Coronary artery (tissue), 2 donors: ENCODE measurements around the gene OR1A2.

Experiments
- DNase-seq: peaks from one replicate; pipeline ENCODE4 v3.0.0-alpha.2; 2017; ENCODE audit warnings: low spot score
- H3K27ac ChIP-seq, 2 donors: fragments of 200-600 bp; sonication (generic); one replicate each; pipeline ENCODE4 v1.5.1; 2016 to 2019
- H3K4me3 ChIP-seq: fragments of 200-600 bp; sonication (generic); 2 replicates; pipeline ENCODE4 v1.5.1; 2016; ENCODE audit warnings: mild to moderate bottlenecking, moderate library complexity
- TF ChIP-seq, protein P1 (sequence below): fragments of 200-600 bp; sonication (generic); IDR thresholded peaks from one replicate; pipeline ENCODE4 v1.5.1; 2019; ENCODE audit warnings: antibody characterized with exemption

The OR1A2 gene, protein sequence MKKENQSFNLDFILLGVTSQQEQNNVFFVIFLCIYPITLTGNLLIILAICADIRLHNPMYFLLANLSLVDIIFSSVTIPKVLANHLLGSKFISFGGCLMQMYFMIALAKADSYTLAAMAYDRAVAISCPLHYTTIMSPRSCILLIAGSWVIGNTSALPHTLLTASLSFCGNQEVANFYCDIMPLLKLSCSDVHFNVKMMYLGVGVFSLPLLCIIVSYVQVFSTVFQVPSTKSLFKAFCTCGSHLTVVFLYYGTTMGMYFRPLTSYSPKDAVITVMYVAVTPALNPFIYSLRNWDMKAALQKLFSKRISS

DNA sequence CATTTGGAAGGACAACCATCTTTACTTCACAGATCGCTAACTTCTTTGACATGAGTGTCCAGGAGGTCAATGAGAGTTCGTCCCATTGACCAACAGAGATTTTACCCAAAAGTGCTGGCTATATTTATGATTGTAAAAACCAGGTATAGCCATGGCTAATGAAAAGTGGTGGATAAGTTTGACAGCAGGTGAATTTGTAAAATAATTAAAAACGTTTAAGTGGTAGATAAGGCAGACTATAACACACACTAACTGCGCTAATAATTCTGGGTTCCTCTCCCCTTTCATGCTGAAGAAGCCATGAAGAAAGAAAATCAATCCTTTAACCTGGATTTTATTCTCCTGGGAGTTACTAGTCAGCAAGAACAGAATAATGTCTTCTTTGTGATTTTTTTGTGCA, at the start of gene OR1A2:
OR1A2 (plus strand) TSS at position 301 of the 400 bp plus-strand sequence; CDS start at position 301, 0 bp downstream.
- DNase-seq = no peak
- H3K27ac ChIP-seq = no peak within 1 kb of the TSS
- TF ChIP-seq, protein P1, sequence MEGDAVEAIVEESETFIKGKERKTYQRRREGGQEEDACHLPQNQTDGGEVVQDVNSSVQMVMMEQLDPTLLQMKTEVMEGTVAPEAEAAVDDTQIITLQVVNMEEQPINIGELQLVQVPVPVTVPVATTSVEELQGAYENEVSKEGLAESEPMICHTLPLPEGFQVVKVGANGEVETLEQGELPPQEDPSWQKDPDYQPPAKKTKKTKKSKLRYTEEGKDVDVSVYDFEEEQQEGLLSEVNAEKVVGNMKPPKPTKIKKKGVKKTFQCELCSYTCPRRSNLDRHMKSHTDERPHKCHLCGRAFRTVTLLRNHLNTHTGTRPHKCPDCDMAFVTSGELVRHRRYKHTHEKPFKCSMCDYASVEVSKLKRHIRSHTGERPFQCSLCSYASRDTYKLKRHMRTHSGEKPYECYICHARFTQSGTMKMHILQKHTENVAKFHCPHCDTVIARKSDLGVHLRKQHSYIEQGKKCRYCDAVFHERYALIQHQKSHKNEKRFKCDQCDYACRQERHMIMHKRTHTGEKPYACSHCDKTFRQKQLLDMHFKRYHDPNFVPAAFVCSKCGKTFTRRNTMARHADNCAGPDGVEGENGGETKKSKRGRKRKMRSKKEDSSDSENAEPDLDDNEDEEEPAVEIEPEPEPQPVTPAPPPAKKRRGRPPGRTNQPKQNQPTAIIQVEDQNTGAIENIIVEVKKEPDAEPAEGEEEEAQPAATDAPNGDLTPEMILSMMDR = no peak
- H3K4me3 ChIP-seq = no peak within 1 kb of the TSS

DNA sequence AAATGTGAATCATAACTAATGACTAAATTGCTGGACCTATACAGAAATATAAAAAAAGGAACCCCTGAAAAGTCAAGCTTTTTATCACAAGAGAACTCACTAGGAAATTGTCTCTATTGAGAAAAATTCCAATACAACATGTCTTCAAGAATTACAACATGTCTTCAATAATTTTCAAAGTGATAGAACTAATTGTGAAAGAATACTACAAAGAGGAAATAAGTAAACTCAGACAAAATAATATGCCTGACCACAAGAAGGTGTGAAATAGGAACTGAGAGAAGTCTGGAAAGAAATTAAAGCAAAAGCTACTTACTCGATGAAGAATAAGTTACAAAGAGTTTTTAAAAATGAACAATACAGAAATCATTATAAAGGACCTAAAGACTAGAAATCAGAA, 40.1 kb upstream of the OR1A2 start:
- TF ChIP-seq, protein P1 = no peak
- DNase-seq = no peak
- Histone ChIP-seq H3K4me3 (no peak overlapping the region), H3K27ac (no peak overlapping the region)

DNA sequence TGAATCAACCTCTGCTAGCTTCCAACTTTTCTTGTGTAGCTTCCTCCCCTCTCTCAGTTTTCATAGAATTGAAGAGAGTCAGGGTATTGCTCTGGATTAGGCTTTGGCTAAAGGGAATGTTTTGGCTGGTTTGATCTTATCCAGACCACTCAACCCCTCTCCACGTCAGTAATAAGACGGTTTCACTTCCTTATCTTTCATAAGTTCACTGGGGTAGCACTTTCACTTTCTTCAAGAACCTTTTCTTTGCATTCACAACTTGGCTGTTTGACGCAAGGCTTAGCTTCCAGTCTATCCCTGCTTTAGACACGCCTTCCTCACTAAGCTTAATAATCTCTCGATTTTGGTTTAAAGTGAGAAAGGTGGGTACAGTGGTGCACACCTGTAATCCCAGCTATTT, 29.7 kb upstream of the OR1A2 start:
- Histone ChIP-seq H3K27ac (no peak overlapping the region), H3K4me3 (no peak overlapping the region)
- DNase-seq = no peak
- TF ChIP-seq, protein P1 = no peak

DNA sequence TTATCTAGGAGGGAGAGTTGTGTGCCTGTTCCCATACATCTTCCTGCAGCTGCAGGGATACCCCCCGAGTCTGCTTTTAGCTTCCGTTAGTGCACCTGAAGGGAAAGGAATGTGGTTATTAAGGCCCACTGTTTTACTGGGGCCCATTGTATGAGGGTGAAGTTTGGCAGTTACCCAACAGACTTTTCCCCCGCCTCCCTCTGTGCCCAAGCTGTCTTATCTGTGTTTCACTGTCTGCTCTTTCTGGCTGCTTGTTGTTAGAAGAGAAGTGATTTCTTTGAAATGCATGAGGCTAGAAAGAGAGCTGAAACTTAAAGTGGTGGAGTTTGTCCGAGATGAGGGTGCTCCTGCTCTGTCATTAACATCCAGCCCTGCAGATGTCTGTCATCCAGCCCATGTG, 7.4 kb upstream of the OR1A2 start:
- H3K4me3 ChIP-seq = no peak overlapping the region
- H3K27ac ChIP-seq = no peak overlapping the region
- TF ChIP-seq, protein P1 = no peak
- DNase-seq = no peak

DNA sequence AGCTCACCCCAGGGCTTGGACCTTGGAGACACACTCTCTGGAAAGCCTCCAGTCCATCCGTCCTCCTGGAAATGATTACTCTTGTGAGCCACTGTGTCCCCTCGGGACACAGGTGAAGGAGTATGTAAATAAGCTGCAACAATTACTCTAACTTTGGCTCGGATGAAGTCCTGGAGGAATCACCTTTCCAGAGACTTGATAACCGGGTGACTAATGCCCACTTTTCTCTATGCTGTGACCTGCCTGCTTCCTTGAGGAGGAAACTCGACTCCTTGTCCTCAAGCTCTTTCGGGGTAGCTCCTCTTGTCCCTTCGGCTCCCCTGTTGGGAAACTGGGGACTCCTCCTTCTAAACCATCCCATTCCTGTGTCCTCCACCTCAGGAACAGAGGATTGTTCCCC, 10.0 kb downstream of the OR1A2 start, which contains the start of gene OR1A1:
OR1A1 (plus strand) TSS at position 301 of the 400 bp plus-strand sequence. CDS start 7,954 bp downstream, outside the sequence.
- no peak for DNase-seq
- Histone ChIP-seq H3K27ac (no peak within 1 kb of the TSS), H3K4me3 (no peak within 1 kb of the TSS)
- TF ChIP-seq, protein P1 = no peak

DNA sequence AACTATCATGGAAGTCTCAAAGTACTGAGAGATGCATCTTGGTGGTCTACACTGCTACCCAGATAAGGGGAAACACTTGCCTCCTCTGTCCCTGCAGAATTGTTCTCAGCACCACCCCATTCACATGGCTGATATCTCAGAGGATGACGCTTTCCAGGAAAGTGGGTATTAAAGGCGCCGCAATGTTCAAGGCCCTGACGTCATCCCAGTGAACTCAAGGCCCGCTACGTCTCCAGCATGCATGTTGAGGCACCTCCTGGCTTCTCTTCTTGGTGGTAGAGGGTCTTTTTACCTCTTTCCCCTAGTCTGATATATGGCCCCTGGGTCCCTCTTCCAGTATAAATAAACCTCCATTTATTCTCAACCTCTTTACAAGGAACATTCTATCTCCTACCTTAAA, 11.2 kb downstream of the OR1A2 start:
- no peak overlapping the region for H3K27ac ChIP-seq
- H3K4me3 ChIP-seq = no peak overlapping the region
- TF ChIP-seq, protein P1 = no peak
- DNase-seq = no peak

DNA sequence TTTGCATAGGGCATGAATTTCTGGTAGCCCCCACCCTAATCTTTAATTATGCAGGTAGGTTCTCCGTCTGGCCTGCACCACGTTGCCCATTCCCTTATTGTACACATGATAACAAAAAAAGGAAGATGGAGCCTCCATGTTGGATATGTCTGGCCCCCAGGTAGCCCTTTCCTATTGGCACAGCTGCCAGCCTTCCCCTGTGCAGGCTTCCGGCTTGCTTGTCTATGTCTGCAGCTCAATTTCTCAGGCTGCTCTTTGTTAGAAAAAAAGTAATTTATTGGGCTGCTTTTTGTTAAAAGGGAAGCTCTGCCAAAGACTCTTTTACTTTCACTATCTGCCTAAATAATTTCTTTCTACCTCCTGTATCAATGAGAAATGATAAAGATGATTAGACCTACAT, 15.7 kb downstream of the OR1A2 start:
- no peak for DNase-seq
- TF ChIP-seq, protein P1 = no peak
- Histone ChIP-seq H3K27ac (no peak overlapping the region), H3K4me3 (no peak overlapping the region)
